HCT116 (cell line): ENCODE measurements around the gene ST7. TPM values are rescaled to one million over a fixed set of nuclear protein-coding genes. Genes with fewer than 3 reads are reported as not detected.

Experiments
- ATAC-seq: fragments of 200-7000 bp; cut with Tn5 transposase; 2 replicates; pipeline ENCODE4 v1.9.1; 2020; ENCODE audit warnings: mild to moderate bottlenecking, moderate library complexity
- BruUV-seq: library from RNA; stranded (reverse); fragments of 400-500 nt; replicated peaks from 2 replicates; lab custom pipeline; 2021; lab: Mats Ljungman, UMichigan
- CTCF ChIA-PET: fragments of 300-600 bp; sonication (Branson Sonifier 250); formaldehyde crosslinking; loops from one replicate; lab custom pipeline; 2021; ENCODE audit warnings: antibody characterized with exemption; lab: Charles Lee
- POLR2A ChIA-PET: fragments of 300-600, 350-600 bp; sonication (Branson Sonifier 250); formaldehyde crosslinking; loops from one replicate; lab custom pipeline; 2021; ENCODE audit warnings: antibody characterized with exemption; lab: Charles Lee
- RAD21 ChIA-PET, 2 experiments: fragments of 300-600 bp; sonication (Branson Sonifier 250); formaldehyde crosslinking; loops; one replicate each; lab custom pipeline; 2023; ENCODE audit warnings: low total read pairs in 2 of 2; ENCODE audit not compliant: uncharacterized antibody in 2 of 2, unreplicated experiment in 2 of 2, low non-redundant PET in 1 of 2; lab: Charles Lee
- DNase-seq: peaks from one replicate; pipeline ENCODE4 v3.0.0-alpha.2; 2010; ENCODE audit warnings: low read depth, low spot score
- H2AFZ ChIP-seq: fragments of 200-600 bp; shearing (Covaris generic), sonication (generic); 2 replicates; pipeline ENCODE4 v1.6.1; 2017; ENCODE audit warnings: low read depth, mixed run types, mixed read lengths, antibody characterized with exemption, low read length; ENCODE audit not compliant: poor library complexity, severe bottlenecking
- H3K27ac ChIP-seq: 2 replicates; pipeline ENCODE4 v1.5.1; 2012; ENCODE audit warnings: low read depth, low read length
- H3K27me3 ChIP-seq: fragments of 200-600 bp; sonication (generic); 2 replicates; pipeline ENCODE4 v1.6.1; 2016; ENCODE audit warnings: mixed run types, low read length, mixed read lengths; ENCODE audit not compliant: insufficient read depth
- H3K36me3 ChIP-seq, 2 experiments: fragments of 200-500 bp in 1 of 2; fragments of 200-600 bp in 1 of 2; sonication (Bioruptor generic) in 1 of 2; sonication (generic) in 1 of 2; 2 replicates each; pipeline versions ENCODE4 v1.5.1 to v1.6.1; 2014 to 2016; ENCODE audit warnings: low read length in 2 of 2, inconsistent platforms in 1 of 2, mixed read lengths in 1 of 2, mixed run types in 1 of 2; ENCODE audit not compliant: insufficient read depth in 2 of 2, control insufficient read depth in 1 of 2
- H3K4me1 ChIP-seq, 2 experiments: fragments of 200-600 bp in 1 of 2; sonication (generic) in 1 of 2; 2 replicates each; pipeline versions ENCODE4 v1.5.1 to v1.6.1; 2012 to 2017; ENCODE audit warnings: low read length in 2 of 2, inconsistent platforms in 1 of 2, mild to moderate bottlenecking in 1 of 2, mixed read lengths in 1 of 2, mixed run types in 1 of 2, moderate library complexity in 1 of 2; ENCODE audit not compliant: insufficient read depth in 2 of 2, control insufficient read depth in 1 of 2
- H3K4me2 ChIP-seq: fragments of 200-600 bp; sonication (generic); 2 replicates; pipeline ENCODE4 v1.6.1; 2017; ENCODE audit warnings: mixed run types, low read length, mixed read lengths
- H3K4me3 ChIP-seq, 2 experiments: fragments of 200-600 bp in 1 of 2; sonication (generic) in 1 of 2; replicated peaks in 1 of 2; 2 replicates each; pipeline ENCODE4 v1.5.1; 2011 to 2016; ENCODE audit warnings: low read length in 2 of 2, control low read depth in 1 of 2, low read depth in 1 of 2, mild to moderate bottlenecking in 1 of 2, mixed read lengths in 1 of 2, mixed run types in 1 of 2
- H3K79me2 ChIP-seq: fragments of 200-600 bp; sonication (generic); 2 replicates; pipeline ENCODE4 v1.6.1; 2017; ENCODE audit warnings: mild to moderate bottlenecking, mixed run types, low read length, moderate library complexity, mixed read lengths; ENCODE audit not compliant: insufficient read depth
- H3K9ac ChIP-seq: fragments of 200-600 bp; sonication (generic); 2 replicates; pipeline ENCODE4 v1.6.1; 2016; ENCODE audit warnings: low read length, mixed read lengths
- H3K9me2 ChIP-seq: fragments of 200-600 bp; sonication (generic), shearing (Covaris generic); 2 replicates; pipeline ENCODE4 v1.6.1; 2017; ENCODE audit warnings: mixed run types, mild to moderate bottlenecking, moderate library complexity; ENCODE audit not compliant: insufficient read depth
- H3K9me3 ChIP-seq, 2 experiments: fragments of 200-500 bp in 1 of 2; fragments of 200-600 bp in 1 of 2; sonication (Bioruptor generic) in 1 of 2; sonication (generic) in 1 of 2; 2 replicates each; pipeline ENCODE4 v1.6.1; 2014 to 2017; ENCODE audit warnings: low read length in 2 of 2, mixed read lengths in 2 of 2, inconsistent platforms in 1 of 2, low read depth in 1 of 2, mild to moderate bottlenecking in 1 of 2, mixed run types in 1 of 2, moderate library complexity in 1 of 2; ENCODE audit not compliant: control insufficient read depth in 1 of 2, insufficient read depth in 1 of 2
- H4K20me1 ChIP-seq: fragments of 200-600 bp; sonication (generic), shearing (Covaris generic); 2 replicates; pipeline ENCODE4 v1.6.1; 2017; ENCODE audit warnings: mixed run types, mild to moderate bottlenecking, moderate library complexity; ENCODE audit not compliant: insufficient read depth
- CBX3 ChIP-seq: IDR thresholded peaks from 2 replicates; pipeline ENCODE4 v1.6.1; 2012; ENCODE audit warnings: low read depth
- CEBPB ChIP-seq: IDR thresholded peaks from 2 replicates; pipeline ENCODE4 v1.6.1; 2012; ENCODE audit warnings: low read depth
- EGR1 ChIP-seq: IDR thresholded peaks from 2 replicates; pipeline ENCODE4 v1.6.1; 2012; ENCODE audit warnings: low read depth
- ELF1 ChIP-seq: IDR thresholded peaks from 2 replicates; pipeline ENCODE4 v1.6.1; 2012; ENCODE audit warnings: low read depth, borderline replicate concordance
- EZH2 ChIP-seq: fragments of 200-600 bp; sonication (generic); IDR thresholded peaks from 2 replicates; pipeline ENCODE4 v1.6.1; 2017; ENCODE audit warnings: antibody characterized with exemption, mixed run types
- EZH2phosphoT487 ChIP-seq: fragments of 200-600 bp; IDR thresholded peaks from 2 replicates; pipeline ENCODE4 v1.6.1; 2018; ENCODE audit warnings: antibody characterized with exemption, borderline replicate concordance
- FOSL1 ChIP-seq: IDR thresholded peaks from 2 replicates; pipeline ENCODE4 v1.6.1; 2012; ENCODE audit warnings: low read depth
- JUND ChIP-seq: IDR thresholded peaks from 2 replicates; pipeline ENCODE4 v1.6.1; 2012
- POLR2A ChIP-seq: IDR thresholded peaks from 2 replicates; pipeline ENCODE4 v1.7.0; 2011; ENCODE audit warnings: borderline replicate concordance; ENCODE audit not compliant: insufficient read depth, insufficient read length; ENCODE audit errors: extremely low read depth
- POLR2AphosphoS5 ChIP-seq: IDR thresholded peaks from 2 replicates; pipeline ENCODE4 v1.6.1; 2011; ENCODE audit warnings: mild to moderate bottlenecking, low read depth, low read length, moderate library complexity
- SP1 ChIP-seq: IDR thresholded peaks from 2 replicates; pipeline ENCODE4 v1.6.1; 2012; ENCODE audit warnings: low read depth
- TCF7L2 ChIP-seq: IDR thresholded peaks from 2 replicates; pipeline ENCODE4 v1.7.0; 2011; ENCODE audit warnings: borderline replicate concordance, inconsistent platforms; ENCODE audit not compliant: insufficient read depth, insufficient read length; ENCODE audit errors: extremely low read depth
- ZBTB33 ChIP-seq: IDR thresholded peaks from 2 replicates; pipeline ENCODE4 v1.6.1; 2011; ENCODE audit warnings: mild to moderate bottlenecking, low read length, moderate library complexity; ENCODE audit not compliant: insufficient replicate concordance; ENCODE audit errors: extremely low read depth
- ZFX ChIP-seq: fragments of 450-650 bp; IDR thresholded peaks from 2 replicates; pipeline ENCODE4 v1.6.1; 2017
- ZNF274 ChIP-seq: fragments of 200-500 bp; sonication (Bioruptor generic); IDR thresholded peaks from 2 replicates; pipeline ENCODE4 v1.6.1; 2014; ENCODE audit warnings: mild to moderate bottlenecking, low read depth, low read length, inconsistent platforms
- intact Hi-C: fragments of 100-400 bp; cut with micrococcal nuclease; formaldehyde crosslinking; loops from 2 replicates; pipeline ENCODE4 v1.10.0; 2022
- total RNA-seq: library from RNA; stranded (reverse); gene quantifications from one replicate; pipeline ENCODE4 v1.2.1, GENCODE V29; 2021; ENCODE audit not compliant: unreplicated experiment
- TF ChIP-seq, protein P1 (sequence below): IDR thresholded peaks from 2 replicates; pipeline ENCODE4 v1.6.1; 2012; ENCODE audit warnings: low read depth
- TF ChIP-seq, protein P2 (sequence below): IDR thresholded peaks from 2 replicates; pipeline ENCODE4 v1.6.1; 2012
- TF ChIP-seq, protein P3 (sequence below): IDR thresholded peaks from 2 replicates; pipeline ENCODE4 v1.6.1; 2012

ST7 gene
- total RNA-seq, 1 experiment from 2014 or later: 12.6 TPM

DNA sequence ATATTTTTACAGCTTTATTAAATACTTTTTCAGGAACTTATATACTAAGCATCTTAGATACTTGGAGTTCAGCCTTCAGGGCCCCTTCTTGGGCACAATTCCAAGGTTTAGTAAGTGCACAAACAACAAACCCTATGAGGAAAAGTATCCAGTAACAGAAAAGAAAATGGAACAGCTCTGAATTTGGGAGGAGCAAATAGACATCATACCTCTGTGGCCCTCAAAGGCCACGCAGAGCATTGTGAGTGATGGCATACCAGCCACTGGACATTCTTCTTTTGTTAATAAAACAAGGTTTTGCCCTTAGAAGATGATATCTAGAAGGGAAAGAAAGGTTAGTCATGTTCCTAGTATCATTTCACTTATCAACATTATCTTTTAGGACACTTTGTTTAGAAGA, 46.0 kb downstream of the ST7 start:
- Histone ChIP-seq H2AFZ (no peak overlapping the region), H3K9ac (no peak overlapping the region), H3K9me2 (no peaks in the 10 kb centered on the region), H3K4me3 (no peak overlapping the region), H3K27me3 (no peaks in the 10 kb centered on the region), H3K27ac (no peak overlapping the region), H3K79me2 (no peaks in the 10 kb centered on the region), H4K20me1 (no peaks in the 10 kb centered on the region), H3K36me3 (no peaks in the 10 kb centered on the region), H3K4me2 (no peak overlapping the region), H3K9me3 (no peaks in the 10 kb centered on the region), H3K4me1 (no peaks in the 10 kb centered on the region)
- intact Hi-C loops: no loop called here
- no TSS peak for BruUV-seq
- CTCF ChIA-PET: interaction anchor here (1.1 kb wide), 1 partner anchor 11 kb away, joined by 4 read pairs; no protein-coding TSS in a partner anchor
- RAD21 ChIA-PET: no interaction called here
- no peak for TF ChIP-seq JUND
- TF ChIP-seq EGR1: no peak
- no peak for TF ChIP-seq ELF1
- TF ChIP-seq, protein P1, sequence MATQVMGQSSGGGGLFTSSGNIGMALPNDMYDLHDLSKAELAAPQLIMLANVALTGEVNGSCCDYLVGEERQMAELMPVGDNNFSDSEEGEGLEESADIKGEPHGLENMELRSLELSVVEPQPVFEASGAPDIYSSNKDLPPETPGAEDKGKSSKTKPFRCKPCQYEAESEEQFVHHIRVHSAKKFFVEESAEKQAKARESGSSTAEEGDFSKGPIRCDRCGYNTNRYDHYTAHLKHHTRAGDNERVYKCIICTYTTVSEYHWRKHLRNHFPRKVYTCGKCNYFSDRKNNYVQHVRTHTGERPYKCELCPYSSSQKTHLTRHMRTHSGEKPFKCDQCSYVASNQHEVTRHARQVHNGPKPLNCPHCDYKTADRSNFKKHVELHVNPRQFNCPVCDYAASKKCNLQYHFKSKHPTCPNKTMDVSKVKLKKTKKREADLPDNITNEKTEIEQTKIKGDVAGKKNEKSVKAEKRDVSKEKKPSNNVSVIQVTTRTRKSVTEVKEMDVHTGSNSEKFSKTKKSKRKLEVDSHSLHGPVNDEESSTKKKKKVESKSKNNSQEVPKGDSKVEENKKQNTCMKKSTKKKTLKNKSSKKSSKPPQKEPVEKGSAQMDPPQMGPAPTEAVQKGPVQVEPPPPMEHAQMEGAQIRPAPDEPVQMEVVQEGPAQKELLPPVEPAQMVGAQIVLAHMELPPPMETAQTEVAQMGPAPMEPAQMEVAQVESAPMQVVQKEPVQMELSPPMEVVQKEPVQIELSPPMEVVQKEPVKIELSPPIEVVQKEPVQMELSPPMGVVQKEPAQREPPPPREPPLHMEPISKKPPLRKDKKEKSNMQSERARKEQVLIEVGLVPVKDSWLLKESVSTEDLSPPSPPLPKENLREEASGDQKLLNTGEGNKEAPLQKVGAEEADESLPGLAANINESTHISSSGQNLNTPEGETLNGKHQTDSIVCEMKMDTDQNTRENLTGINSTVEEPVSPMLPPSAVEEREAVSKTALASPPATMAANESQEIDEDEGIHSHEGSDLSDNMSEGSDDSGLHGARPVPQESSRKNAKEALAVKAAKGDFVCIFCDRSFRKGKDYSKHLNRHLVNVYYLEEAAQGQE: no peak
- TF ChIP-seq EZH2phosphoT487: no peak
- no peak for TF ChIP-seq ZFX
- TF ChIP-seq ZNF274: no peak
- TF ChIP-seq, protein P2, sequence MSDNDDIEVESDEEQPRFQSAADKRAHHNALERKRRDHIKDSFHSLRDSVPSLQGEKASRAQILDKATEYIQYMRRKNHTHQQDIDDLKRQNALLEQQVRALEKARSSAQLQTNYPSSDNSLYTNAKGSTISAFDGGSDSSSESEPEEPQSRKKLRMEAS: no peak
- TF ChIP-seq, protein P3, sequence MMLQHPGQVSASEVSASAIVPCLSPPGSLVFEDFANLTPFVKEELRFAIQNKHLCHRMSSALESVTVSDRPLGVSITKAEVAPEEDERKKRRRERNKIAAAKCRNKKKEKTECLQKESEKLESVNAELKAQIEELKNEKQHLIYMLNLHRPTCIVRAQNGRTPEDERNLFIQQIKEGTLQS: no peak
- no peak for TF ChIP-seq CBX3
- TF ChIP-seq ZBTB33: no peak
- TF ChIP-seq POLR2A: no peak
- no peak for TF ChIP-seq FOSL1
- TF ChIP-seq POLR2AphosphoS5: no peak
- no peak for TF ChIP-seq SP1
- TF ChIP-seq CEBPB: no peak
- TF ChIP-seq EZH2: no peak
- no peak for TF ChIP-seq TCF7L2
- ATAC-seq (no peak), DNase-seq (no peak)
- POLR2A ChIA-PET: no interaction called here
